DMS114 treated with DMSO at 0.1 percent for 48 hours (cell line): ENCODE measurements around the gene SENP3.
A peak's percentile ranks its signal among the peaks of the same experiment; 100 is the strongest.

Experiments
- DNase-seq: peaks from one replicate; lab custom pipeline; 2025; ENCODE audit not compliant: unreplicated experiment; lab: John Stamatoyannopoulos, UW

SENP3 gene

GRCh38 chr17:7575959-7576358 lies 14.2 kb downstream of the SENP3 start:
- no peak for DNase-seq

DNA sequence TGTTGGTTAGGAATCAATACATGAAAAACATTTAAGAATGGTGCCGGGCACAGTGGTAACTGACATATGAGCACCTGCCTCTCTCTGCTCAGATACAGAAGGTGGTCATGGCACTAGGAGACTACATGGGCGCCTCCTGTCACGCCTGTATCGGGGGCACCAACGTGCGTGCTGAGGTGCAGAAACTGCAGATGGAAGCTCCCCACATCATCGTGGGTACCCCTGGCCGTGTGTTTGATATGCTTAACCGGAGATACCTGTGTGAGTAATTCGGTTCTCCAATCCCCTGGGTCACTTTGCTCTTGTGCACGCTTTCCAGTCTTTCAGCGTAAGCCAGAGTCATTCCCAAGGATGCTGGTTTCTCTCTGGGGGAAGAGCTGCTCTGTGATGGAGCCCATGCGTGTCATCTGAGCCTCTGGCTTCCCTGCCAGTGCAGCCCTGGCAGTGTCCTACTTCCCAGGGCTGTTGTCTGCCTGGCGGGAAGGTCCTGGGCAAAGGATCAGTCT lies 14.8 kb downstream of the SENP3 start:
- DNase-seq = no peak

GRCh38 chr17:7577327-7578199 lies 15.8 kb downstream of the SENP3 start:
- DNase-seq = no peak

- peak; percentile 61 for DNase-seq
These were observed 17.5 kb downstream of the SENP3 start, which contains the start of gene CD68 for GRCh38 chr17:7579001-7579833. TSS of gene CD68 (plus strand) at chr17:7579638. CDS start at chr17:7579678, 40 bp downstream.

- DNase-seq = no peak
These were observed 18.3 kb downstream of the SENP3 start for GRCh38 chr17:7579834-7580603.

GRCh38 chr17:7580604-7581575 lies 19.2 kb downstream of the SENP3 start:
- DNase-seq = no peak

GRCh38 chr17:7582396-7583252 lies 20.9 kb downstream of the SENP3 start:
- no peak for DNase-seq

DNA sequence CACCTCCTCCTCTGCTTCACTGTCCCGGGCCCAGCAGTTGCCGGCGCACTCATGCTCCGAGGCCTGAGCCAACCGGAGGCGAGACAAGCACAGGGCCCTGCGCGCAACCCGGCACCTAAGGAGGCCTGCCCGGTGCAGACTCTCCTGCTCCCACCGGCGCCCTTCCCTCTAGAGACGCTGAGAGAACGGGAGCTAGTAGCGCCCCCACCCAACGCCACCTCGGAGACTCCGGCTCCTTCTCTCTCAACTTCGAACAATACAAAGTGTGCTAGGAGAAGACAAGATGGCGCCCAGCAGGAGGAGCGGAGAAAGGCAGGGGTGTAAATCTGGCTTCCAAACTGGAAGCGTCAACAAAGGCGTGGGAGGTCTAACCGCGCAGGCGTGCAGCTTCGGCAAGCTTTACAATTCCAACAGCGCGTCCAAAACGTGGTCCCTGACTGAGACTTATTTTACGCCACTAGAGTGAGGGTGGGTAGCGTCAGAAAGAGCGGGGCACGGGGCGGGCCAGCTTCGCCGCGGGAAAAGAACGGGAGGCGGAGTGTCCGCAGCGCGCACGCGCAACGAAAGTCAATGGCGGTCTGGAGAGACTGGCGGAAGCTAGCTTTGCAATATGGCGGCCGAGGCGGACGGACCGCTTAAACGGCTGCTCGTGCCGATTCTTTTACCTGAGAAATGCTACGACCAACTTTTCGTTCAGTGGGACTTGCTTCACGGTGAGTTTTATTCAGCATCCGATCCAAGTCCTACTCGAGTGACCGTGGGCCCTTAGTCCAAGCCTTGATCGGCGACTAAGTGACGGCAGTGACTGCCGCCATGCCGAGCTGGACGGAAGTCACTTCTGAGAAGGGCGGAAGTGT lies 21.8 kb downstream of the SENP3 start, which contains the start of gene MPDU1:
MPDU1 (plus strand) TSS at position 600 of the 857 bp plus-strand sequence; CDS start at position 611, 11 bp downstream.
- peak; percentile 90 for DNase-seq

DNA sequence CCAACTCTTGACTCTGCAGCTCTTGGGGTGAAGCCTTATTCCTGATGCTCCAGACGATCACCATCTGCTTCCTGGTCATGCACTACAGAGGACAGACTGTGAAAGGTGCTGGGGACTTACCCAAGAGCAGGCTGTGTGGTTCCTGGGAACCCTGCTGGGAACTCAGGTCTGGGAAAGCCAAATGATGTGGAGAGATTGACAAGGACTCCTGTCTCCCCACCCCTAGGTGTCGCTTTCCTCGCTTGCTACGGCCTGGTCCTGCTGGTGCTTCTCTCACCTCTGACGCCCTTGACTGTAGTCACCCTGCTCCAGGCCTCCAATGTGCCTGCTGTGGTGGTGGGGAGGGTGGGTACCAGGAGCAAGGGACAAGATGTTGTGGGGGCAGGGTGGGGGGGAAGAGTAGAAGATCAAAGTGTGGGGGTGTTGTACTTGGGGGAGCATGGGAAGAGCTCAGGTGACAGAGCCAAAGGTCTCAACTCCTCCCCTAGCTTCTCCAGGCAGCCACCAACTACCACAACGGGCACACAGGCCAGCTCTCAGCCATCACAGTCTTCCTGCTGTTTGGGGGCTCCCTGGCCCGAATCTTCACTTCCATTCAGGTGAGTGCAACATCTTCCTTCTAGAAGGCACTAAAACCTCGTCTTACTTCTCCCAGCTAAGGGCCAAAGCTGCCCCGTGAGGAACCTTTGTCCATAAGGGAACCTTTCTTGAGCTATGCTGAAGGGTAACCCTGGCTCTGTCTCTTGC lies 25.1 kb downstream of the SENP3 start:
- peak; percentile 34 for DNase-seq

GRCh38 chr17:7587420-7588151 lies 25.9 kb downstream of the SENP3 start:
- DNase-seq = no peak

GRCh38 chr17:7588553-7589203 lies 27.0 kb downstream of the SENP3 start:
- DNase-seq = no peak

- no peak for DNase-seq
These were observed 27.6 kb downstream of the SENP3 start for GRCh38 chr17:7589204-7589868.

DNA sequence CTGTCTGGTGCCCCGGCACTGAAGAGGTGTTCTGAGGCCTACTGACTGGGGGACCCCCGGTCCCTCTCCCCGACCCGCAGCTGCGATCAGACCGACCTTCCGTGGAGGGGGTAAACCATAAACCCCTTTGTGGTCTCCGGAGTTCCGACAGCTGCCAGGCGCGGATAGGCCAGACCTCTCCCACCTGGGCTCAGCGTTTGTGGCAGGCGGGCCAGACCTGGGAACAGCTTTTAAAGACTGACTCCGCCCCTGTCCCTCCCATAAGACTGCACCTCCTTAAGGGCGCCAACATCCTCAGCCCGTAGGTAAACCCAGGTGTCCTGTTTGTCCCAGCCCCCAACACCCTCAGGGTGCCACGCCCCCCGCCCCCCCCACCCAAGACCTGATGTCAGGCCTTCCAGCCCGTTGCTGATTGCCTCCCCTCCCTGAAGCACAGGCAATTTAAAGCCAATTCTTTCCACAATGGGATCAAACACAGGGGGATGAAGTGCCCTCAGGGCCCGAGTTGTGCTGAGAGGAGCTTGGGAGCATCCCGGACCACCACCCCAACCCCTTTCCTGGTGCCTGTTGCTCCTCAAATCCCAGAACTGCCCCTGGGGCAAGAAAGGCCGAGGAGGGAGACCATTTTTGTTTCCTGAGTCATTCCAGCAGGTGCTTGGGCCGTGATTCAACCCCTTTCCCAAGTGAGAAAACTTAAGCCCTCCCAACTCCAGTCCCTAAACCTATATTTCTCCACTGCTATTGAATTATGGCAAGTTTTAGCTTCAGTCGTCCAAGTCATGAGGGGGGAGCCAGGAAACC lies 28.4 kb downstream of the SENP3 start, which contains the start of gene SOX15:
SOX15 (minus strand) TSS at position 204 of the 801 bp plus-strand sequence. CDS start 418 bp downstream, outside the sequence.
- DNase-seq = no peak

DNA sequence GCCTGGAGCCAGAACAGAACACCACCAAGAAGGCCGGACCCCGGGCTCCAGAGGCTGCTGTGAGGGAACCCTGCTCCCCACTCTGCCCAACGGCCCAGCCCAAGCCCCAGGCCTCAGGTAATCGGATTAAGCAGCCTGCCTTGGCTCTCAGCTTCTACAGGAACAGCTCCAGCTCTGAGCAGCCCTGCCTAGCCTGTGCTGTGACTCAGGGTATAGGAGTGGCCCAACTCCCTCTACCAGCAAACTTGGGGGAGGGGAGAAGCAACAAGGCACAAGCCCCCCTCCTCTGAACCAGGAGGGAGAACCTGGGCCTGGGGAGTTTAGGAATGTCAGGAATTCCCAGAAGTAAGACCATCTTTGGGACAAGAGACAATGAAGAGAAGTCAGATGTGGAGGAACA lies 29.0 kb downstream of the SENP3 start:
- DNase-seq = no peak
